GM04504 (cell line): ENCODE measurements around the gene ACTL7B.
"Not testable (repeated sequence)": the region's sequence is repeated elsewhere in the genome, so short reads cannot be mapped to it uniquely, and the experiment has no call there.

Experiments used
- DNase-seq: peaks from one replicate; pipeline ENCODE4 v3.0.0-alpha.2; 2012; ENCODE audit warnings: low read depth

Gene ACTL7B

GRCh38 chr9:108844391-108844790, 11.4 kb downstream of the ACTL7B start:
- no peak for DNase-seq

- no peak for DNase-seq
These were observed 13.0 kb downstream of the ACTL7B start for GRCh38 chr9:108842610-108843295.

- DNase-seq, result not testable (repeated sequence)
These were observed 16.2 kb downstream of the ACTL7B start for GRCh38 chr9:108839561-108839960.

- DNase-seq, result no peak
These were observed 17.8 kb downstream of the ACTL7B start for GRCh38 chr9:108838017-108838416.

- DNase-seq, result no peak
These were observed 18.3 kb downstream of the ACTL7B start for GRCh38 chr9:108837530-108837929.

GRCh38 chr9:108836781-108837180, 19.0 kb downstream of the ACTL7B start:
- no peak for DNase-seq

GRCh38 chr9:108836319-108836718, 19.5 kb downstream of the ACTL7B start:
- no peak for DNase-seq

GRCh38 chr9:108835831-108836230, 20.0 kb downstream of the ACTL7B start:
- no peak for DNase-seq

GRCh38 chr9:108834959-108835665, 20.7 kb downstream of the ACTL7B start:
- DNase-seq, result no peak

GRCh38 chr9:108832179-108832500, 23.6 kb downstream of the ACTL7B start:
- no peak for DNase-seq

- DNase-seq, result no peak
These were observed 24.1 kb downstream of the ACTL7B start for GRCh38 chr9:108831496-108832178.

- no peak for DNase-seq
These were observed 25.5 kb downstream of the ACTL7B start for GRCh38 chr9:108830272-108830671.

GRCh38 chr9:108823829-108824228, 32.0 kb downstream of the ACTL7B start:
- DNase-seq, result no peak

GRCh38 chr9:108816037-108816436, 39.7 kb downstream of the ACTL7B start:
- no peak for DNase-seq

- no peak for DNase-seq
These were observed 40.6 kb downstream of the ACTL7B start for GRCh38 chr9:108815156-108815555.

- DNase-seq, result peak; percentile 29
These were observed 41.7 kb downstream of the ACTL7B start for GRCh38 chr9:108813951-108814601.

- no peak for DNase-seq
These were observed 43.3 kb downstream of the ACTL7B start for GRCh38 chr9:108812396-108813025.

- no peak for DNase-seq
These were observed 43.8 kb downstream of the ACTL7B start for GRCh38 chr9:108811944-108812343.

GRCh38 chr9:108809269-108809668, 46.5 kb downstream of the ACTL7B start:
- no peak for DNase-seq
